GM23248 (cell line): ENCODE data around the gene LRRC7.

Experiments
- EZH2 ChIP-seq: fragments of 200-600 bp; sonication (generic); IDR thresholded peaks from 2 replicates; pipeline ENCODE4 v1.6.1; 2018; ENCODE audit warnings: antibody characterized with exemption, mild to moderate bottlenecking; ENCODE audit not compliant: insufficient read depth, poor library complexity, severe bottlenecking
- EZH2phosphoT487 ChIP-seq: fragments of 200-600 bp; sonication (generic); IDR thresholded peaks from 2 replicates; pipeline ENCODE4 v1.6.1; 2018; ENCODE audit warnings: antibody characterized with exemption, moderate library complexity, mild to moderate bottlenecking, low read depth; ENCODE audit not compliant: insufficient read depth

DNA sequence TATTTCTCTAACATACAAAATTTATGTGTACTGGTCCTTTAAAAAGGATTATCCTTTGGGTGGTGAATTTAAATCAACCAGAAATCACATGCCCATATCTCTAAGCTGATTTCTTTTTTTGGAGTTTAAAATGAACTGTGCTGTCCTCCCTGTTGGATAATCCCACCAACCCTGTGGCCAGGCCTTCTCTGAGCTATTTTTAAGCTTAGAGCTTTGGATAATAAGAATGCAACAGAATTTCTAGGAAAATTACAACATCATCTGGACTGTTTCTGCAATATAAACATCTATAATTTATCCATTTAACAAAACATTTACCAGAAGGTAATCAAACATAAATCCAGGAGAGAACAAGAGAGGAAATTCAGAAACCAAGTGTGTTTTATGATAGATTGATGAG lies 549.3 kb downstream of the LRRC7 start:
- no peak for TF ChIP-seq EZH2phosphoT487
- no peak for TF ChIP-seq EZH2
